ENCODE measurements around the gene ALLC. TPM values are rescaled to one million over a fixed set of nuclear protein-coding genes. Genes with fewer than 3 reads are reported as not detected.

ALLC gene
- total and polyA plus RNA-seq, 10 of the 15 experiments (the other 5 are each of a cell fraction or from before 2014, with no cell fraction given), result 0.05 TPM; not detected in 9

DNA sequence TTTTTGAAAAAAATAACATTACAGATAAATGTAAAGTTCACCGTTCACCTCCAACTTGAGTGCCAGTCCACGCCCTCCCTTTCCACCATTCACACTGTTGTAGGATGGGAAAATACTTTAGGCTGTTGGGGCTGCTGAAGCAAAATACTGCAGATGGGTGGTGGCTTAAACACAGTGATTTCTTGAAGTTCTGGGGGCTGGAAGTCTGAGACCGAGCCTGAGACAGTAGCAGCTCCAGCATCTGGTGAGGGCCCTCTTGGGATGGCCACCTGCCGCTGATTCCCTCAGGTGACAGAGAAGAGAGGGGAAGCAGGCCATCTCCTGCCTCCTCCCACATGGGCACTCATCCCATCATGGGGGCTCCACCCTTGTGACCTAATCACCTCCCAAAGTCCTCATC lies 17.7 kb downstream of the ALLC start:
- 56% methylated on average over 4 of the region's 4 CpGs for WGBS (ENCODE audit: insufficient coverage, insufficient replicate concordance, low lambda C conversion rate, missing lambda C conversion rate)
- ChIA-PET CTCF (no interaction called here), RAD21 (ENCODE audit: unreplicated experiment) (no interaction called here), SMC1A (ENCODE audit: uncharacterized antibody, unreplicated experiment) (no interaction called here), POLR2A (no interaction called here)
- H2AFZ ChIP-seq (ENCODE audit: control insufficient read depth, low read depth, low read length), result no peak overlapping the region
- no peaks in the 10 kb centered on the region for H3K79me2 ChIP-seq (ENCODE audit: control insufficient read depth, insufficient read depth, low read length)
- intact Hi-C loops (cut with micrococcal nuclease; ENCODE audit: unreplicated experiment) (no loop called here), in situ Hi-C loops (cut with MboI) (no loop called here)
- no peaks in the 10 kb centered on the region for H4K20me1 ChIP-seq (ENCODE audit: control insufficient read depth, insufficient read depth)
- no peaks in the 10 kb centered on the region for H3K9me3 ChIP-seq (replicated peaks; ENCODE audit: control insufficient read depth, insufficient read depth, low read length)
- TF ChIP-seq ZNF622 (IDR thresholded peaks at IDR 0.05), result no peak
- TF ChIP-seq PML (IDR thresholded peaks at IDR 0.05; ENCODE audit: low read length), result no peak
- no peak for TF ChIP-seq SPI1 (IDR thresholded peaks at IDR 0.05; ENCODE audit: borderline replicate concordance, insufficient read depth, low read depth, low read length)
- no peak for TF ChIP-seq IKZF2 (IDR thresholded peaks at IDR 0.05)
- TF ChIP-seq SREBF1 (IDR thresholded peaks at IDR 0.05; ENCODE audit: low read length), result no peak
- TF ChIP-seq JUND (IDR thresholded peaks at IDR 0.05; ENCODE audit: low read depth, low read length), result no peak
- TF ChIP-seq, protein P1, sequence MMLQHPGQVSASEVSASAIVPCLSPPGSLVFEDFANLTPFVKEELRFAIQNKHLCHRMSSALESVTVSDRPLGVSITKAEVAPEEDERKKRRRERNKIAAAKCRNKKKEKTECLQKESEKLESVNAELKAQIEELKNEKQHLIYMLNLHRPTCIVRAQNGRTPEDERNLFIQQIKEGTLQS (IDR thresholded peaks at IDR 0.05; ENCODE audit: borderline replicate concordance, extremely low read depth, low read depth, low read length), result no peak
- TF ChIP-seq, protein P2, sequence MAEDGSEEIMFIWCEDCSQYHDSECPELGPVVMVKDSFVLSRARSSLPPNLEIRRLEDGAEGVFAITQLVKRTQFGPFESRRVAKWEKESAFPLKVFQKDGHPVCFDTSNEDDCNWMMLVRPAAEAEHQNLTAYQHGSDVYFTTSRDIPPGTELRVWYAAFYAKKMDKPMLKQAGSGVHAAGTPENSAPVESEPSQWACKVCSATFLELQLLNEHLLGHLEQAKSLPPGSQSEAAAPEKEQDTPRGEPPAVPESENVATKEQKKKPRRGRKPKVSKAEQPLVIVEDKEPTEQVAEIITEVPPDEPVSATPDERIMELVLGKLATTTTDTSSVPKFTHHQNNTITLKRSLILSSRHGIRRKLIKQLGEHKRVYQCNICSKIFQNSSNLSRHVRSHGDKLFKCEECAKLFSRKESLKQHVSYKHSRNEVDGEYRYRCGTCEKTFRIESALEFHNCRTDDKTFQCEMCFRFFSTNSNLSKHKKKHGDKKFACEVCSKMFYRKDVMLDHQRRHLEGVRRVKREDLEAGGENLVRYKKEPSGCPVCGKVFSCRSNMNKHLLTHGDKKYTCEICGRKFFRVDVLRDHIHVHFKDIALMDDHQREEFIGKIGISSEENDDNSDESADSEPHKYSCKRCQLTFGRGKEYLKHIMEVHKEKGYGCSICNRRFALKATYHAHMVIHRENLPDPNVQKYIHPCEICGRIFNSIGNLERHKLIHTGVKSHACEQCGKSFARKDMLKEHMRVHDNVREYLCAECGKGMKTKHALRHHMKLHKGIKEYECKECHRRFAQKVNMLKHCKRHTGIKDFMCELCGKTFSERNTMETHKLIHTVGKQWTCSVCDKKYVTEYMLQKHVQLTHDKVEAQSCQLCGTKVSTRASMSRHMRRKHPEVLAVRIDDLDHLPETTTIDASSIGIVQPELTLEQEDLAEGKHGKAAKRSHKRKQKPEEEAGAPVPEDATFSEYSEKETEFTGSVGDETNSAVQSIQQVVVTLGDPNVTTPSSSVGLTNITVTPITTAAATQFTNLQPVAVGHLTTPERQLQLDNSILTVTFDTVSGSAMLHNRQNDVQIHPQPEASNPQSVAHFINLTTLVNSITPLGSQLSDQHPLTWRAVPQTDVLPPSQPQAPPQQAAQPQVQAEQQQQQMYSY (CRISPR knock-in tag; IDR thresholded peaks at IDR 0.05), result no peak
- TF ChIP-seq, protein P3, sequence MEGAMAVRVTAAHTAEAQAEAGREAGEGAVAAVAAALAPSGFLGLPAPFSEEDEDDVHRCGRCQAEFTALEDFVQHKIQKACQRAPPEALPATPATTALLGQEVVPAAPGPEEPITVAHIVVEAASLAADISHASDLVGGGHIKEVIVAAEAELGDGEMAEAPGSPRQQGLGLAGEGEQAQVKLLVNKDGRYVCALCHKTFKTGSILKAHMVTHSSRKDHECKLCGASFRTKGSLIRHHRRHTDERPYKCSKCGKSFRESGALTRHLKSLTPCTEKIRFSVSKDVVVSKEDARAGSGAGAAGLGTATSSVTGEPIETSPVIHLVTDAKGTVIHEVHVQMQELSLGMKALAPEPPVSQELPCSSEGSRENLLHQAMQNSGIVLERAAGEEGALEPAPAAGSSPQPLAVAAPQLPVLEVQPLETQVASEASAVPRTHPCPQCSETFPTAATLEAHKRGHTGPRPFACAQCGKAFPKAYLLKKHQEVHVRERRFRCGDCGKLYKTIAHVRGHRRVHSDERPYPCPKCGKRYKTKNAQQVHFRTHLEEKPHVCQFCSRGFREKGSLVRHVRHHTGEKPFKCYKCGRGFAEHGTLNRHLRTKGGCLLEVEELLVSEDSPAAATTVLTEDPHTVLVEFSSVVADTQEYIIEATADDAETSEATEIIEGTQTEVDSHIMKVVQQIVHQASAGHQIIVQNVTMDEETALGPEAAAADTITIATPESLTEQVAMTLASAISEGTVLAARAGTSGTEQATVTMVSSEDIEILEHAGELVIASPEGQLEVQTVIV (IDR thresholded peaks at IDR 0.05; ENCODE audit: borderline replicate concordance, partially characterized antibody), result no peak
- TF ChIP-seq TCF7 (IDR thresholded peaks at IDR 0.05; ENCODE audit: borderline replicate concordance), result no peak
- no peak for TF ChIP-seq HDAC2 (IDR thresholded peaks at IDR 0.05)
- TF ChIP-seq KDM1A (IDR thresholded peaks at IDR 0.05; ENCODE audit: borderline replicate concordance), result no peak
- TF ChIP-seq BRCA1 (IDR thresholded peaks at IDR 0.05; ENCODE audit: low read depth, low read length), result no peak
- TF ChIP-seq, protein P4, sequence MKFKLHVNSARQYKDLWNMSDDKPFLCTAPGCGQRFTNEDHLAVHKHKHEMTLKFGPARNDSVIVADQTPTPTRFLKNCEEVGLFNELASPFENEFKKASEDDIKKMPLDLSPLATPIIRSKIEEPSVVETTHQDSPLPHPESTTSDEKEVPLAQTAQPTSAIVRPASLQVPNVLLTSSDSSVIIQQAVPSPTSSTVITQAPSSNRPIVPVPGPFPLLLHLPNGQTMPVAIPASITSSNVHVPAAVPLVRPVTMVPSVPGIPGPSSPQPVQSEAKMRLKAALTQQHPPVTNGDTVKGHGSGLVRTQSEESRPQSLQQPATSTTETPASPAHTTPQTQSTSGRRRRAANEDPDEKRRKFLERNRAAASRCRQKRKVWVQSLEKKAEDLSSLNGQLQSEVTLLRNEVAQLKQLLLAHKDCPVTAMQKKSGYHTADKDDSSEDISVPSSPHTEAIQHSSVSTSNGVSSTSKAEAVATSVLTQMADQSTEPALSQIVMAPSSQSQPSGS (IDR thresholded peaks at IDR 0.05; ENCODE audit: low read length), result no peak
- H3K27me3 ChIP-seq (replicated peaks in 1 of 2; ENCODE audit: control insufficient read depth in 2 of 2, insufficient read depth in 2 of 2, low read length in 1 of 2), result peaks cover 0 to 3% of the 10 kb centered on the region in 2 experiments
- no peak overlapping the region for H3K27ac ChIP-seq (ENCODE audit: control insufficient read depth, insufficient read depth)
- ATAC-seq, result no peak
- H3K4me3 ChIP-seq, result no peak overlapping the region
- no peaks in the 10 kb centered on the region for H3K4me1 ChIP-seq (ENCODE audit: control insufficient read depth, insufficient read depth, low read length)
- H3K36me3 ChIP-seq (ENCODE audit: control insufficient read depth in 2 of 2, insufficient read depth in 2 of 2, low read length in 1 of 2), result no peaks in the 10 kb centered on the region
- BruUV-seq (replicated peaks), result no TSS peak
- H3K9ac ChIP-seq (ENCODE audit: control insufficient read depth, insufficient read depth, low read length), result no peak overlapping the region
- FAIRE-seq, result no peak
- no peak for DNase-seq (ENCODE audit: low read depth, low spot score)
- H3K4me2 ChIP-seq (ENCODE audit: control insufficient read depth, insufficient read depth), result no peak overlapping the region

Data from GM12878 (cell line).